ENCODE results near the gene UBE4B.
A peak's percentile ranks its signal among the peaks of the same experiment; 100 is the strongest.
"Not testable (repeated sequence)": the region's sequence is repeated elsewhere in the genome, so short reads cannot be mapped to it uniquely, and the experiment has no call there.

The UBE4B gene

GRCh38 chr1:10073371-10073770 is 40.6 kb downstream of the UBE4B start:
- DNase-seq (ENCODE audit: low spot score) = not testable (repeated sequence)

DNA sequence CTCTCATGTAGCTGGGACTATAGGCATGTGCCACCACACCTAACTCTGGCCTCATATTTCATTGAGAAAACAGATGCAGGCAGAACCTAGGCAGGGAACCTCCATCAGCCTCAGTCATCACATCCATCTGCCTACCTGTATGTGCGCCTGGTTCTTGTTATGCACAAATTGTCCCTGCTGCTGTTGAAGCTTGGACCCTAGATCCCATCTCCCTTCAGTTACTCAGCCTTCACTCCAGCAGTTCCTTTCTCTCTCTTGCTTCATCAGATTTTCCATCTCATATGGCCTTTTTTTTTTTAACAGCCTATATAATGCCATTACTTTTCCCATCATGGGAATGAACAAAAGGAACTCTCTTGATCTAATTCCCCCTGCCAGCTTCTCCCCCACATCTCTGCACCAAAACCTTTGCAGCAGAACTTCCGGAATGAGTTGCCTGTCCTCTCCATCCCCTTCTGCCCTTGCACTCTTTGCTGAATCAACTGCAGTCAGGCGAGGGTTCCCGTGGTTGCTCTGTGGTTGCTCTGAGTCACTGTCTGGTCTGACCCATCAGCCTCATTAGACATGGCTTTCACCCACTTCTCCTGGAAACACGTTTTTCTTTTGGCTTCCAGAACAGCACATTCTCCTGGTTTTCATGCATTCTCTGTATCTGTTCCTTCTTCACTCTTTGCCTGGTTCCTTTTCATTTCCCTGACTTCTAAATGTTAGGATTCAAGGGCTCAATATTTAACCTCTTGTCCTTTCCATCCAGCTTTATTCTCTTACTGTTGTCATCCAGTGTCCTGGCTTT is 41.5 kb downstream of the UBE4B start:
- DNase-seq (ENCODE audit: low spot score) = no peak

GRCh38 chr1:10074852-10075730 is 42.3 kb downstream of the UBE4B start:
- peak; percentile 22 for DNase-seq (ENCODE audit: low spot score)

DNA sequence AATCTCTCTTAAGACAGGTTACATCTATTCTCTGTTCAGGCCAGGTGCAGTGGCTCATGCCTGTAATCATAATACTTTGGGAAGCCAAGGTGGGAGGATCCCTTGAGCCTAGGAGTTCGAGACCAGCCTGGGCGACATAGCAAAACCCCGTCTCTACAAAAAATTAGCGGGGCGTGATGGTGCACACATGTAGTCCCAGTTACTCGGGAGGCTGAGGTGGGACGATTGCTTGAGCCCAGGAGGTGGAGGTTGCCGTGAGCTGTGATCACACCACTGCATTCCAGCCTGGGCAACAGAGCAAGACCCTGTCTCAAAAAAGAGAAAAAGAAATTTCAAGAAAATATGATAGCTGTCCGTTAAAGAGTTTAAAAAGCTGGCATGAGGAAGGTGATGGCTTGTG is 43.0 kb downstream of the UBE4B start:
- no peak for DNase-seq (ENCODE audit: low spot score)

DNA sequence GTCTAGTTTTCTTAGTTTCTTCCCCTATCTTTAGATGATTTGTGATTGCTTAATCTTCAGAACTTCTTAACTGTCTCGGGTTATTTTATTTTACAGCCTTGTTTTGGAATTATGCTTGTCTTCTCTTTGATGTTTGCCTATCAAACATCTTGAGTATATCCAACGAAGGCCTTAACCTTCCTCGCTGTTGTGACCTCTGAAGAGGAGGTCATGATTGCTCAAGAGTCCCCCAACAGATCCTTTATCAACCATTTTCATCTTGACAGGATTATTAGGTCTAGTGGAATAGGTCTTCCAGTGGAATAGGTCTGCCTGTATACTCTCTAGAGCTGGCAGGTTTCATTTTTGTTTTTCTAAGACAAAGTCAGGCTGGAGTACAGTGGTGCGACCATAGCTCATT is 45.7 kb downstream of the UBE4B start:
- DNase-seq (ENCODE audit: low spot score) = no peak

GRCh38 chr1:10080523-10080922 is 47.8 kb downstream of the UBE4B start:
- DNase-seq (ENCODE audit: low spot score) = no peak

DNA sequence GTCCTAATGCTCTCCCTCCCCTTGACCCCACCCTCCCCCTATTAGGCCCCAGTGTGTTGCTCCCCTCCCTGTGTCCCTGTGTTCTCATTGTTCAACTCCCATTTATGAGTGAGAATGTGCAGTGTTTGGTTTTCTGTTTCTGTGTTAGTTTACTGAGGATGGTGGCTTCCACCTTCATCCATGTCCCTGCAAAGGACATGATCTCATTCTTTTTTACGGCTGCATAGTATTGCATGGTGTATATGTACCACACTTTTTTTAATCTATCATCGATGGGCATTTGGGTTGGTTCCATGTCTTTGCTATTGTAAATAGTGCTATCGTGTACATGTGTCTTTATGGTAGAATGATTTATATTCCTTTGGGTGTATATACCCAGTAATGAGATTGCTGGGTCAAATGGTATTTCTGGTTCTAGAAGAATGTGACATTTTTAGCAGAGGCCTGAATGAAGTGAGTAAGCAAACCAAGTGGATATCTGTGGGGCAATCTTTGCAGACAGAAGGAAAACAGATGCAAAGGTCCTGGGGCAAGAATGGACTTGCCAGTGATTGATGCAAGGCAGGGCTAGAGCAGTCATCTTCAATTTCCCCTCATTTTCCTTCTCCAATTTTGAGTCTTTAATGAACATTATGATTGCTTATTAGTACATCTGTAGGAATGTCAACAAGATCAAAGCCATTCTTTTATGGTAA is 50.2 kb downstream of the UBE4B start:
- DNase-seq (ENCODE audit: low spot score) = no peak

DNA sequence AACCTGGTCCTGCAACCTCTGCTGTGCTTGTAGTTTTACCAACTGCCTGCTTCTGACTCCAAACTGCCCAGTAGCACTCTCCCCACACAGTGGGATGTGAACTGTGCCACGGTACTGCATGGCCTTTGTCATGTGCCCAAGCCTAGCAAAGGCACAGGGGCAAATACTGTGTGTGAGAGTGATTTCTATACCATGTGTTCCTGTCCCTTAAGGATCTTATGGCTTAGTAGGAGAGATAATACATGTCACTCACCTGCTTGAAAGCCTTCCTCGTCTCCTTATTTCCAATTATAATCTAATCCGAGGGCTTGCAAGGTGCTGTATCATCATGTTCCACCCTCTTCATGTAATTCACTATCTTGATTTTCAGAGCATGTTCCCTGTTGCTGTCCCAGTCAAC is 51.3 kb downstream of the UBE4B start:
- DNase-seq (ENCODE audit: low spot score) = no peak

GRCh38 chr1:10085076-10085475 is 52.3 kb downstream of the UBE4B start:
- no peak for DNase-seq (ENCODE audit: low spot score)

- no peak for DNase-seq (ENCODE audit: low spot score)
Measured at GRCh38 chr1:10087210-10087609, 54.5 kb downstream of the UBE4B start.

DNA sequence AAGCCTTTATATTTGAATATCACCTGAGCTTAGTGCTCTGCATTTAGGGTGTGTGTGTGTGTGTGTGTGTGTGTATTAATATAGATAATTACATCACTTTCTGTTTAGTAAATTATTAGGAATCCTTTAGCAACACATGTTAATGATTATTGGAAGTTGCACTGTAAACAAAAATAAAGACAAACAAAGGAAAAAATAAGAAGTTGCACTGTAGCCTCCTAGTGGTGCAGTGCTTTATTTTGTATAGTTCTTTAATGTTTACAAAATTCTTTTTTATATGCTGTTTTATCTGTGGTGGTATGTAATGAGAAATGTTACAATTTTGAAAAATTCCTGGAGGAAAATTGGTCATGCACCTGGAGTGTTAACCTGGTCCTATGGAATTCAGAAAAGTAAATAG is 69.2 kb downstream of the UBE4B start:
- no peak for DNase-seq (ENCODE audit: low spot score)

- no peak for DNase-seq (ENCODE audit: low spot score)
Measured at GRCh38 chr1:10103193-10103592, 70.4 kb downstream of the UBE4B start.

DNA sequence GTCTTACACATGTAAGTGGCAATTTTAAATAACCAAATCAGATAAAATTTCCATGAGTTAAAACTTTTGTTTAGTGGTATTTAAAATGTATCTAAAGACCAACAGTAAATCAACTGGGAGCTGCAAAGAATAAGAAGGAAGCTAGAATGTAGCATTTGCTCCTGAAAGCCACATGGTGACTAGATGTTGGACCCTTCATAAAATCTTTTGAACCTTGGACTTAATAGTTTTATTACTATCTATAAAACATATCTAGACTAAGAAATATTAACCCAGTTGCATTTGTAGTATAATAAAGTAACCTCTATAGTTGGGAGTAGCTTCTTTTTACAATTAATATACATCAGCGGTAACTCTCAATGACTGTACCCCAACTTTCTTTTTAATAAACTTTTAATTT is 72.1 kb downstream of the UBE4B start:
- DNase-seq (ENCODE audit: low spot score) = no peak

- DNase-seq (ENCODE audit: low spot score) = no peak
Measured at GRCh38 chr1:10105484-10105883, 72.7 kb downstream of the UBE4B start.

DNA sequence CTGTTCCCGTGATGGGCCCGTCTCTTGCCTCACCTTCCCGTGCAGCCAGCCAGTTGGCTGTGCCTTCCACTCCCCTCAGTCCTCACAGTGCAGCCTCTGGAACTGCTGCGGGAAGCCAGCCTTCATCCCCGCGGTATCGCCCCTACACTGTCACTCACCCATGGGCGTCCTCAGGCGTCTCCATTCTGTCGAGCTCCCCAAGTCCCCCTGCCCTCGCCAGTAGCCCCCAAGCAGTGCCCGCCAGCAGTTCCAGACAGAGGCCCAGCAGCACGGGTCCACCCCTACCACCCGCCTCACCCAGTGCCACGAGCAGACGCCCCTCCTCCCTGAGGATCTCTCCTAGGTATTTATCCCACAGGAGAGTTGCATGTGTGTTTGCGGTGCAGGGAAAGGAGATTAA is 73.5 kb downstream of the UBE4B start:
- DNase-seq (ENCODE audit: low spot score) = no peak

DNA sequence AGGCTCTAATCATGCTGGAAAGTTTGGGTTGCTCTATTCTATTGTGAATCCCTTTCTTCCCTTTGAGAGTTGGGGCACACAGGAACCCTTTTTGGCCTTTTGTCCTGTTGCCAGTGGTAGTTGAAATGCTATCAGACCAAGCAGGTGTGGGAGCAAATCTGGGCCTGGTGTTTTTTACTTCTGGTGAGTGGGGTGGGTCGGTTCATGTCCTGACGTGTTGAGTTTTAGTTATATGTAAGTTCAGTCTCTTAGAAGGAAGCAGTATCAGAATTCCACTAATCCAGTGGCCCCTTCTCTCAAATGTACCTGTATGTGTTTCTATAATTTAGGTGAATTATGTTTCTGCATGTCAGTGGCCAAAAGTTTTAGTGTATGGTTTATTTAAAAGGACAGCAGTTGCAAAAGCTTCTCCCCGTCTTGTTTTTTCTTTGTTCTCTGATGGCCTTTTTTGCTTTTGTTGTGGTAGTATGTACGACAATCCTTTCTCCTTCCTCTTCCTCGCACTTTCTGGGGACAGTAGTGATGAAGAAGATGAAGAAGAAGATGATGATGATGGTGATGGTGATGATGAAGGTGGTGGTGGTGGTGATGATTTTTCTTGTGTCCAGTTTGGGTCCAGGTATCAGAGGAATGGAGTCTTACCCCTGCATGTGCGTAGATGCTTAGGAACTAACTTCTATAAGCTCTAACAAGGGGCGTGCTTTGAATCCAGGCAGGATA is 74.2 kb downstream of the UBE4B start:
- no peak for DNase-seq (ENCODE audit: low spot score)

DNA sequence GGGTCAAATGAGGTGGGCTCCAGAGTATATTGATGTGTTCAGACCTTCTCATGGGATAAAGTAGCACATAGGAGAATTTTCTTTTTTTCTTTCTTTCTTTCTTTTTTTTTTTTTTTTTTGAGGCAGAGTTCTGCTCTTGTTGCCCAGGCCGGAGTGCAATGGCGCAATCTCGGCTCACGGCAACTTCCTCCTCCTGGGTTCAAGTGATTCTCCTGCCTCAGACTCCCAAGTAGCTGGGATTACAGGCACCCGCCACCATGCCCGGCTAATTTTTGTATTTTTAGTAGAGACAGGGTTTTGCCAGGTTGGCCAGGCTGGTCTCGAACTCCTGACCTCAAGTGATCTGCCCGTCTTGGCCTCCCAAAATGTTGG is 74.7 kb downstream of the UBE4B start:
- not testable (repeated sequence) for DNase-seq (ENCODE audit: low spot score)

DNA sequence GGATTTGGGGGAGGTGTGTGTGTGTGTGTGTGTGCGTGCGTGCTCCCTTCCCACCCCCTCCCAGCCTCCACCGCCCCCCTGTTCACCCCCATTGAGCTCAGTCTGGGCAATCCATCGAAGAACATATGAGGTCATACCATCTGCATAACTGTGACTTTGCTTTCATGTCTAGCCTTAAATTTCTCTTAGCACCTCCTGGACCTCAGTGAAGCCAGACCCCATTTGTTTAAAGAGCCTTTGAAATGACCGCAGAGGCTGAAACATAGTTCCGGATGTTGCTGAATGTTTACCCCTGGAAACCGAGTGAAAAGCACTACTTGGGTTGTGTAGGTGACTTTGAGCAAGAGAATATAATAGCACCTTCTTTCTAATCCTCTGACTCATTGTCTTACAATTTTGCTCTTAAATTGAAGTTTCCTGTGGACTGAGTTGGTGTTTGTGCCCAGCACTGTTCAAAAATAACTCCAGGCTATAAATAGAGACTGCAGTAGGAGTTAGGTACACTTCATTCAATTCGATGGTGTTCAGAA is 75.4 kb downstream of the UBE4B start:
- DNase-seq (ENCODE audit: low spot score) = no peak

GRCh38 chr1:10108948-10109708 is 76.4 kb downstream of the UBE4B start:
- DNase-seq (ENCODE audit: low spot score) = no peak

GRCh38 chr1:10113501-10113900 is 80.7 kb downstream of the UBE4B start:
- DNase-seq (ENCODE audit: low spot score) = no peak

GRCh38 chr1:10114746-10115145 is 82.0 kb downstream of the UBE4B start:
- DNase-seq (ENCODE audit: low spot score) = no peak

All from hematopoietic multipotent progenitor cell treated with erythropoietin and hydrocortisone succinate and interleukin-3 and kit ligand, for 15 days (in vitro differentiated cells).